Umbilical cord (tissue), 2 donors: ENCODE data around the gene ARHGEF37. TPM values are rescaled to one million over a fixed set of nuclear protein-coding genes. Genes with fewer than 3 reads are reported as not detected.
A peak's percentile ranks its signal among the peaks of the same experiment; 100 is the strongest.
"Not testable (repeated sequence)": the region's sequence is repeated elsewhere in the genome, so short reads cannot be mapped to it uniquely, and the experiment has no call there.

ENCODE experiments used
- DNase-seq: peaks from one replicate; pipeline ENCODE4 v3.0.0-alpha.2; 2015; ENCODE audit warnings: low spot score
- total RNA-seq: library from RNA; depleted of rRNA; stranded (reverse); fragments of >200 nt; gene quantifications from one replicate; pipeline ENCODE4 v1.2.3, GENCODE V29; 2014; ENCODE audit warnings: low replicate concordance; ENCODE audit not compliant: insufficient read depth

The ARHGEF37 gene
- 3.6 TPM for total RNA-seq

GRCh38 chr5:149581192-149581861, at the start of gene ARHGEF37:
Gene ARHGEF37 (plus strand): TSS chr5:149581498. CDS start chr5:149597770, 16,272 bp downstream.
- peak; percentile 65 for DNase-seq

- DNase-seq = no peak
Observed at GRCh38 chr5:149532413-149532812, 48.9 kb upstream of the ARHGEF37 start.

GRCh38 chr5:149535787-149536186, 45.5 kb upstream of the ARHGEF37 start:
- DNase-seq = not testable (repeated sequence)

- no peak for DNase-seq
Observed at GRCh38 chr5:149537374-149537975, 43.8 kb upstream of the ARHGEF37 start.

- no peak for DNase-seq
Observed at GRCh38 chr5:149540089-149540488, 41.2 kb upstream of the ARHGEF37 start.

GRCh38 chr5:149541893-149542292, 39.4 kb upstream of the ARHGEF37 start:
- no peak for DNase-seq

- DNase-seq = peak; percentile 18
Observed at GRCh38 chr5:149543361-149544027, 37.8 kb upstream of the ARHGEF37 start.

- no peak for DNase-seq
Observed at GRCh38 chr5:149544028-149544420, 37.3 kb upstream of the ARHGEF37 start.

GRCh38 chr5:149545327-149545726, 36.0 kb upstream of the ARHGEF37 start:
- DNase-seq = no peak

- peak; percentile 44 for DNase-seq
Observed at GRCh38 chr5:149546974-149547373, 34.3 kb upstream of the ARHGEF37 start.

GRCh38 chr5:149549461-149550267, 31.6 kb upstream of the ARHGEF37 start:
- DNase-seq = peak; percentile 49

- DNase-seq = peak; percentile 60
Observed at GRCh38 chr5:149550268-149550583, 31.1 kb upstream of the ARHGEF37 start.

- DNase-seq = peak; percentile 35
Observed at GRCh38 chr5:149550594-149551226, 30.6 kb upstream of the ARHGEF37 start.

- peak; percentile 99 for DNase-seq
Observed at GRCh38 chr5:149551227-149552037, 29.9 kb upstream of the ARHGEF37 start, which contains the start of gene CSNK1A1. Gene CSNK1A1 (minus strand): TSS chr5:149551439. CDS start chr5:149550964, 475 bp downstream.

GRCh38 chr5:149552038-149552494, 29.2 kb upstream of the ARHGEF37 start:
- no peak for DNase-seq

- DNase-seq = no peak
Observed at GRCh38 chr5:149552553-149553160, 28.6 kb upstream of the ARHGEF37 start.

- DNase-seq = no peak
Observed at GRCh38 chr5:149559706-149560105, 21.6 kb upstream of the ARHGEF37 start.

GRCh38 chr5:149561848-149562247, 19.4 kb upstream of the ARHGEF37 start:
- DNase-seq = peak; percentile 89

- no peak for DNase-seq
Observed at GRCh38 chr5:149563466-149563865, 17.8 kb upstream of the ARHGEF37 start.

GRCh38 chr5:149564542-149565140, 16.7 kb upstream of the ARHGEF37 start:
- DNase-seq = peak; percentile 84
